ENCODE results near the gene ZNF205.
A peak's percentile ranks its signal among the peaks of the same experiment; 100 is the strongest.
"Not testable (repeated sequence)": the region's sequence is repeated elsewhere in the genome, so short reads cannot be mapped to it uniquely, and the experiment has no call there.

ZNF205 gene

DNA sequence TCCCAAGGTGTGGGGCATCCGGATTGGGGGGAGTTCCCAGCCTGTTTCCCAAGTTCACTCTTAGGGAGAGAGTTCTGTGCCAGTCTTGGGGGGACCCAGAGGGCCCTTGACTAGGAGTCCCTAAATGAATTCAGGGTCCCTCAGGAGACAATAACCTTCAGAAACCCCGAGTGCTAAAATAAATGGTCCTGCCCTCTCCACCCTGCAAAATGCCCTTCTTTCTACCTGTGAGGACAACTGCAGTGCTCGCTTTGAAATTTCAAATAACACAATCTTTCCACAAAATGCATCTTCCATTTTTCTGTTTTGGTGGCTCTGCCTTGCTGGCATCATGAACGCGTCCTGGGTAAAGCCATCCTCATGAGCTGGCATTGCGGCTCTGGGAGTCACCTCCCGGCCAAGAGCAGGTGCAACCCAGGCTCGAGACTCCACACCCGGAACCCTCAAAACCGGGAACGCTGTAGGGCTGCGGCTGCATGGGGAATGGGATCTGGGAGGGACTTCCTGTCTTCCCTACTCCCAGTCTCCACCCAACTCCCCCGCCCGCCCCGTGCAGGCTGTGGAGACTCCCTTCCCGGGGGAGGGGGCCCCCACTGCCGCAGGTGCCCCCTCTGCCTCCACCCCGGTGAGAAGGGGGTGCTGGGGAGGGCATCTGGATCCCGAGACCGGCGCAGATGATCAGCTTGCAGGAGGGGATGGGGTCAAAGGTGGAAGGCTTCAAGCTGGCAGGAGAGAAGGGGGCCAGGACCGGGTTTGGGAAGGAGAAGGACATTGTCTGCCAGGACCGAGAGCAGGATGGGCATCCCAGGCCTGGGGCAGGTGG is at the start of gene ZNF205:
ZNF205 (plus strand) TSS at position 529 of the 823 bp plus-strand sequence. CDS start 845 bp downstream, outside the sequence.
- DNase-seq (ENCODE audit: low spot score): peak; percentile 80

GRCh38 chr16:3063625-3064386 is 48.6 kb upstream of the ZNF205 start:
- no peak for DNase-seq (ENCODE audit: low spot score)

GRCh38 chr16:3065069-3065741 is 47.2 kb upstream of the ZNF205 start, which contains the start of gene IL32:
IL32 (plus strand) TSS chr16:3065640; CDS start chr16:3065812, 172 bp downstream.
- DNase-seq (ENCODE audit: low spot score): peak; percentile 82

- no peak for DNase-seq (ENCODE audit: low spot score)
Observed at GRCh38 chr16:3065742-3066439, 46.5 kb upstream of the ZNF205 start.

- DNase-seq (ENCODE audit: low spot score): no peak
Observed at GRCh38 chr16:3066440-3066748, 46.0 kb upstream of the ZNF205 start.

GRCh38 chr16:3068487-3068886 is 43.9 kb upstream of the ZNF205 start:
- DNase-seq (ENCODE audit: low spot score): no peak

- DNase-seq (ENCODE audit: low spot score): not testable (repeated sequence)
Observed at GRCh38 chr16:3069146-3069545, 43.2 kb upstream of the ZNF205 start.

DNA sequence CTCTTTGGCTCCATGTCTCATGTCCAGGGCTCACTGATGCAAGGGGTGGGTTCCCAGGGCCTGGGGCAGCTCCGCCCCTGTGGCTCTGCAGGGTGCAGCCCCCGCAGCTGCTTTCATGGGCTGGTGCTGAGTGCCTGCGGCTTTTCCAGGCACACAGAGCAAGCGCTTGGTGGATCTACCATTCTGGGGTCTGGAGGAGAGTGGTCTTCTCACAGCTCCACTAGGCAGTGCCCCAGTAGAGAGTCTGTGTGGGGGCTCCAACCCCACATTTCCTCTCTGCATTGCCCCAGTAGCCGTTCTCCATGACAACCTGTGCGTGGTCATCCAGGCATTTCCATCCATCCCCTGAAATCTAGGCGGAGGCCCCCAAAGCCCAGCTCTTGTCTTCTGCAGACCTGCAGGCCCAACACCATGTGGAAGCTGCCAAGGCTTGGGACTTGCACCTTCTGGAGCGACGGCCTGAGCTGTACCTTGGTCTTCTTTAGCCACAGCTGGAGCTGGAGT is 41.7 kb upstream of the ZNF205 start:
- no peak for DNase-seq (ENCODE audit: low spot score)

DNA sequence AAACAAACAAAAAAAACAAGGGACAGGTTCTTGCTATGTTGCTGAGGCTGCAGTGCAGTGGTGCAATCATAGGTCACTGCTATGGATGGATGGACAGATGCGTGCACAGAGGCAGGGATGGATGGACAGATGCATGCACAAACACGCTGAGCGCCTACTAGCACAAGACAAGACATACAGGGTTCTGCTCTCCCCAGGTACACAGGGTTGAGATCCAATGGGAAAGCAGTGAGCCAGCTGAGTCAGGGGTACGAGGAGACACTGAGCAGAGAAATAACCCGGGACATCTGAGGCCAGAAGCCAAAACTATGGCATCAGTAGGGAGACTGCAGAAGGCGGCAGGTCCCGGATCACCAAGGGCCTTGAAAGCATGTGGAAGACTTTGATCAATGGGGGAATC is 40.7 kb upstream of the ZNF205 start:
- DNase-seq (ENCODE audit: low spot score): no peak

DNA sequence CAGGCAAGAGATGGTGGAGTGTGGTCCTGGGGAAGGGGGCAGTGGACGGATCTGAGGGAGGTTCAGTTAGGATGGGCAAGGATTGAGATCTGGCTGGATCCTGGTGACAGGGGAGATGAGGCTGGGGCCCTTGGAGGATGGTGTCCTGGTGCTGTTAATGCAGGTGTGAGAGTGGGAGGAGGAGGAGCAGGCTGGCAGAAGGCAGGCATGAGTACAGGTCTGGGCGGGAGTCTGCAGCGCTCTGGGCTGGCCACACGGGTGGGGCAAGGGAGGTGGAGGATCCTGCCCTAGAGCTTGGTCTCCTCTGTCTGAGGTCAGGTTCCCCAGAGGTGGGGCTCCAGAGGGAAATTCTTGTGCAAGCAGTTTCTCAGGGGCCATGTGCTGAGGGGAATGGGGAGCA is 40.2 kb upstream of the ZNF205 start:
- not testable (repeated sequence) for DNase-seq (ENCODE audit: low spot score)

DNA sequence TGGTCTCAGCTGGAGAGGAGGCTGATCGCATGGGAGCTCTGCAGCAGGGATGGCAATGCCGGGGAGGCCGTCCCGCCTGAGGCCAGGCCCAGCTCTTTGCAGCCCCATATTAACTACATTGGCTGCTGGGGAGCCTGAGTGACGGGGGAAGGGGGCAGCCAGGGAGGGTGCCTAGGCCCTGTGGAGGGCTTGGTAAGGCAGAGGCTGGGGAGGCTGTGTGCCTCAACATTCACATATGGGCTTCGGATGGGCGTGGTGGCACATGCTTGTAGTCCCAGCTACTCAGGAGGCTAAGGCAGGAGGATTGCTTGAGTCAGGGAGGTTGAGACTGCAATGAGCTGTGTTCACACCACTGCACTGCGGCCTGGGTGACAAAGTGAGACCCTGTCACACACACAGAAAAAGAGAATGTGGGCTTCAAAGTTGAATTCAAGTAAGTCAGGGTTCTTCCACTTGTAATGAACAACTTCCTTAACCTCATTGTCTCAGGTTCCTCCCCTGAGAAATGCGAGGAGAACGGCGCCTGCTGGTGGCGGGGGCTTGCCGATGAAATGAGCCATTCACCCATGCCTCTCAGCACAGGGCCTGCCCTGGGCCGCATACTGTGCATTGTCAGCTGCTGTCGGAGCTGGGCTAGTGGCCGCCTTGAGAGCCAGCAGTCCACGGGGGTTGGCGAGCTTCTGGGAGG is 39.7 kb upstream of the ZNF205 start:
- not testable (repeated sequence) for DNase-seq (ENCODE audit: low spot score)

DNA sequence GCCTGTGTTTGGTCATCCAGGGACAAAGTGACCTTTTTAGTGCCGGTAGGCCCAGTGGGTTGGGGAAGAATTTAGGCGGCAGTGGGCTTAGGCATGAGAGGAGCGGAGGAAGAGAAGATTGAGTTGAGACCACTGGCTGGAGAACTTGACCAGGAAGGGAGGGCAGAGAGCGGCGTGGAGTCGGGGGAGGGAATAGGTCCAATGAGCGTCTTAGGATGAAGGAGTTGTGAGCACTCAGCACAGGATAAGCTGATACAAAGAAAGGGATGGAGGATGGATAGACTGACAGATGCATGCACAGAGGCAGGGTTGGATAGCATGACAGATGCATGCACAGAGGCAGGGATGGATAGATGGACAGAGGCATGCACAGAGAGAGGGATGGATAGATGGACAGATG is 38.9 kb upstream of the ZNF205 start:
- DNase-seq (ENCODE audit: low spot score): no peak

- DNase-seq (ENCODE audit: low spot score): no peak
Observed at GRCh38 chr16:3074860-3075522, 37.4 kb upstream of the ZNF205 start.

DNA sequence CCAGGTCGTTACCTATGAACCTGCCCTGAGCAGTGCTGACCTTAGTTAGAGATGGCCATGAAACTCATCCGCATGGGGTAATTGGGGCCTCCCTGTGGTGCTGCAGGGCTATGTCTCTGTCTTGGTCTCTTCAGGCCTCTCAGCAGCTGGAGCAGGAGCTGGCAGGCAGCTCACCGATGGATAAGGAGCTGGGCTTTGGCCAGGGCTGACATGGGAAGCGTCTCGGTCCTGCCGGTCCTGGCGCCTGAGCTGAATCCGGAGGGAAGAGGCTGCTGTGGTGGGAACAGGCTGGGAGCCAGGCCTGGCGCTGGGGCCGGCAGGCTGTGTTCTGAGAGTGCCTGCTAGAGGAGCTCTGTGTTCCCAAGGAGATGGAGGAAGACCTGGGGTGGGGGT is 36.9 kb upstream of the ZNF205 start:
- no peak for DNase-seq (ENCODE audit: low spot score)

- DNase-seq (ENCODE audit: low spot score): not testable (repeated sequence)
Observed at GRCh38 chr16:3075946-3076345, 36.4 kb upstream of the ZNF205 start.

- DNase-seq (ENCODE audit: low spot score): no peak
Observed at GRCh38 chr16:3076577-3076976, 35.8 kb upstream of the ZNF205 start.

DNA sequence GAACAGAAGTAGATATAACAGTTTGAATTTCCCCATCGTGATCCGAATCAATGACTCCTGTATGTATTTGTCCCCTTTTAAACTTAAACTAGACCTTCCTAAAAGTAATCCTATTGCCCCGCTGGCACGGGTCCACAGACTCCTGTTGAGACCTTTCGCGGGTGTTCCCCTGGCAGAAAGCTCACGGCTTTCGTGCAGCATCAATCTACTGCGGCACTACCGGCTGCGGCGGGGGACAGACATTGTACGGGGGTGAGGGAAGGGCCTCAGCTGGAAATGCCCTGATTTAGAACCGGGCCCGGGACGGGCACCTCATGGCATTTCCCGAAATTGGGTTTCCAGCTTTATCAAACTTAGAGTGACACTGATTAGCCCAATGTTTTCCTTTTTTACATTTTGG is 32.4 kb upstream of the ZNF205 start:
- no peak for DNase-seq (ENCODE audit: low spot score)

DNA sequence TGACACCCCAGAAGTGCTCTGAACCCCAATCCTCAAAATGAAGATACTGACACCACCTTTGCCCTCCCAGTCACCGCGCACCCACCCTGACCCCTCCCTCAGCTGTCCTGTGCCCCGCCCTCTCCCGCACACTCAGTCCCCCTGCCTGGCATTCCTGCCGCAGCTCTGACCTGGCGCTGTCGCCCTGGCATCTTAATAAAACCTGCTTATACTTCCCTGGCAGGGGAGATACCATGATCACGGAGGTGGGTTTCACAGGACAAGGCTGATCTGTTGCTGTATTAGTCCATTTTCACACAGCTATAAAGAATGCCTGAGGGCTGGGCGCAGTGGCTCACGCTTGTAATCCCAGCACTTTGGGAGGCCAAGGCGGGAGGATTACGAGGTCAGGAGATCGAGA is 30.4 kb upstream of the ZNF205 start:
- not testable (repeated sequence) for DNase-seq (ENCODE audit: low spot score)

- DNase-seq (ENCODE audit: low spot score): not testable (repeated sequence)
Observed at GRCh38 chr16:3083408-3083807, 29.0 kb upstream of the ZNF205 start.

DNA sequence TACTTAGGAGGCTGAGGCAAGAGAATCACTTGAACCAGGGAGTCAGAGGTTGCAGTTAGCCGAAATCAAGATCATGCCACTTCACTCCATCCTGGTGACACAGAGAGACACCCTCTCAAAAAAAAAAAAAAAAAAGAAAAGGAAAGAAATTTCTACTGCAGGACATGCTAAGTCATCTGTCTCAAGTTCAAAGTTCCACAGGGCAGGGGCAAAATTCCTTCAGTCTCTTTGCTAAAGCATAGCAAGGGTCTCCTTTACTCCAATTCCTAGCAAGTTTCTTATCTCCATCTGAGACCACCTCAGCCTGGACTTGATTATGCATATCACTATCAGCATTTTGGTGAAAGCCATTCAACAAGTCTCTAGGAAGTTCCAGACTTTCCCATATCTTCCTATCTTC is 27.9 kb upstream of the ZNF205 start:
- DNase-seq (ENCODE audit: low spot score): no peak
